Stimulated activated CD8-positive, alpha-beta memory T cell treated with anti-CD3 and anti-CD28 coated beads, Interleukin-4, amount 100 ng/mL, for 1 hour (primary cell): Measurements from ENCODE around the gene KCNMA1.

ENCODE experiments used
- DNase-seq, 2 donors: peaks; one replicate each; pipeline ENCODE4 v3.0.0-alpha.2; 2020; ENCODE audit warnings: low read depth in 2 of 2, low spot score in 1 of 2

KCNMA1 gene

GRCh38 chr10:77563638-77564270, 73.9 kb downstream of the KCNMA1 start:
- DNase-seq, result no peak

GRCh38 chr10:77562742-77563141, 74.9 kb downstream of the KCNMA1 start:
- DNase-seq, result no peak

- no peak for DNase-seq
These were observed 75.6 kb downstream of the KCNMA1 start for GRCh38 chr10:77561991-77562390.

- DNase-seq, result no peak
These were observed 77.1 kb downstream of the KCNMA1 start for GRCh38 chr10:77560471-77560870.

- DNase-seq, result no peak
These were observed 77.6 kb downstream of the KCNMA1 start for GRCh38 chr10:77560052-77560451.

- no peak for DNase-seq
These were observed 80.5 kb downstream of the KCNMA1 start for GRCh38 chr10:77556990-77557601.

- DNase-seq, result no peak
These were observed 81.9 kb downstream of the KCNMA1 start for GRCh38 chr10:77555591-77556212.

GRCh38 chr10:77554996-77555397, 82.6 kb downstream of the KCNMA1 start:
- no peak for DNase-seq

GRCh38 chr10:77553966-77554365, 83.6 kb downstream of the KCNMA1 start:
- no peak for DNase-seq

- no peak for DNase-seq
These were observed 84.3 kb downstream of the KCNMA1 start for GRCh38 chr10:77553311-77553710.

- DNase-seq, result no peak
These were observed 85.4 kb downstream of the KCNMA1 start for GRCh38 chr10:77552252-77552651.

GRCh38 chr10:77550378-77550777, 87.2 kb downstream of the KCNMA1 start:
- DNase-seq, result no peak

- DNase-seq, result no peak
These were observed 88.9 kb downstream of the KCNMA1 start for GRCh38 chr10:77548671-77549070.

GRCh38 chr10:77548157-77548556, 89.5 kb downstream of the KCNMA1 start:
- DNase-seq, result no peak

- DNase-seq, result no peak
These were observed 90.1 kb downstream of the KCNMA1 start for GRCh38 chr10:77547307-77548050.

GRCh38 chr10:77546042-77546441, 91.6 kb downstream of the KCNMA1 start:
- DNase-seq, result no peak

- DNase-seq, result no peak
These were observed 92.0 kb downstream of the KCNMA1 start for GRCh38 chr10:77545585-77545984.

GRCh38 chr10:77544617-77545016, 93.0 kb downstream of the KCNMA1 start:
- DNase-seq, result no peak

- DNase-seq, result no peak
These were observed 94.8 kb downstream of the KCNMA1 start for GRCh38 chr10:77542710-77543259.

GRCh38 chr10:77541944-77542343, 95.7 kb downstream of the KCNMA1 start:
- no peak for DNase-seq

- no peak for DNase-seq
These were observed 96.4 kb downstream of the KCNMA1 start for GRCh38 chr10:77541247-77541646.
